ENCODE measurements around the gene SPDYE6.

- TF ChIP-seq SPI1 (IDR thresholded peaks at IDR 0.05; ENCODE audit: borderline replicate concordance, insufficient read depth, low read depth, low read length) (no peak), CTCF (IDR thresholded peaks at IDR 0.05 in 2 of 3, conservative IDR thresholded peaks at IDR 0.05 in 1 of 3; ENCODE audit: control insufficient read depth in 2 of 3, extremely low read depth in 1 of 3, insufficient read depth in 1 of 3, low read depth in 3 of 3, low read length in 3 of 3) (no peak), MYC (IDR thresholded peaks at IDR 0.05; ENCODE audit: insufficient read depth, insufficient read length, insufficient replicate concordance, low read length, severe bottlenecking) (no peak), FOXM1 (IDR thresholded peaks at IDR 0.05; ENCODE audit: low read depth, low read length) (no peak), ATF3 (IDR thresholded peaks at IDR 0.05; ENCODE audit: borderline replicate concordance, extremely low read depth, low read depth, low read length) (no peak), CHD2 (IDR thresholded peaks at IDR 0.05; ENCODE audit: borderline replicate concordance, low read depth, low read length) (no peak)
These were observed 42.1 kb downstream of the SPDYE6 start for GRCh38 chr7:102313997-102314780.

All from GM12878 (cell line).